ENCODE results near the gene MAP4K4. TPM values are rescaled to one million over a fixed set of nuclear protein-coding genes. Genes with fewer than 3 reads are reported as not detected.

Gene MAP4K4
- total and polyA plus RNA-seq, 2 of the 13 experiments (the other 11 are each of a cell fraction or from before 2014, with no cell fraction given), result 105 to 264 TPM

DNA sequence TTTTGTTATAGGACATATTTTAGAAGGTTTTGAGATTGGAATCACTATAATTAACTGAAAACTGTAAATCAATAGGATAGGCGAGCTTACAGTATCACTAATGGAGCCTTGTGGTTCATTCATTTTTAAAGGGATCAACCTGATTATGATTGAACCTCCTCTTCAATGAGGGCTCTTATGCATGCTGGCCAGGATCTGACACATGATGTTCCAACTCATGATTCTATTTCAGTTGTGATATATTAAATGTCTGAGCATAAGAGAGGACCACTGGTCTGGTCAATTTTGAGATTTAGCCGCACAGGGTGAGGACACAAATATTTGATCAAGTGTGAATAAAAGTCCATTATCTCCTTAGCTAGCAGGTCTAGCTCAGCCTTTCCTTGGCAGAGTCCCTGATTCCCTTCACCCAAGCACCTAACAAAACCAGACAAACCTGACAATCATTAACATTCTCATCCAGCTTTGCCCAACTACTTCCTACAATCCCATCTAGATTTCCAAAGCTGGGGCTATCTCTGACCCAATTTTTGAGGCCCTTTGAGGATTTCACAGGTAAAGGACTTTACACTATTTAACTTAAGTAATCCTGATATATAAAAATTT lies 6.9 kb upstream of the MAP4K4 start (continued):
- TF ChIP-seq, protein P1, sequence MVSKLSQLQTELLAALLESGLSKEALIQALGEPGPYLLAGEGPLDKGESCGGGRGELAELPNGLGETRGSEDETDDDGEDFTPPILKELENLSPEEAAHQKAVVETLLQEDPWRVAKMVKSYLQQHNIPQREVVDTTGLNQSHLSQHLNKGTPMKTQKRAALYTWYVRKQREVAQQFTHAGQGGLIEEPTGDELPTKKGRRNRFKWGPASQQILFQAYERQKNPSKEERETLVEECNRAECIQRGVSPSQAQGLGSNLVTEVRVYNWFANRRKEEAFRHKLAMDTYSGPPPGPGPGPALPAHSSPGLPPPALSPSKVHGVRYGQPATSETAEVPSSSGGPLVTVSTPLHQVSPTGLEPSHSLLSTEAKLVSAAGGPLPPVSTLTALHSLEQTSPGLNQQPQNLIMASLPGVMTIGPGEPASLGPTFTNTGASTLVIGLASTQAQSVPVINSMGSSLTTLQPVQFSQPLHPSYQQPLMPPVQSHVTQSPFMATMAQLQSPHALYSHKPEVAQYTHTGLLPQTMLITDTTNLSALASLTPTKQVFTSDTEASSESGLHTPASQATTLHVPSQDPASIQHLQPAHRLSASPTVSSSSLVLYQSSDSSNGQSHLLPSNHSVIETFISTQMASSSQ (IDR thresholded peaks at IDR 0.05; ENCODE audit: low read depth), result peak; percentile 70; the same call in 1 of the 2 replicates
- TF ChIP-seq, protein P1 (CRISPR knock-in tag; IDR thresholded peaks at IDR 0.05; ENCODE audit: borderline replicate concordance), result no peak
- TF ChIP-seq ZNF703 (CRISPR knock-in tag; IDR thresholded peaks at IDR 0.05; ENCODE audit: borderline replicate concordance), result no peak
- TF ChIP-seq ZNF441 (CRISPR knock-in tag; IDR thresholded peaks at IDR 0.05; ENCODE audit: borderline replicate concordance), result no peak
- 0 out of 2 replicates have a peak, but pooled peaks have one; percentile 12 for TF ChIP-seq KAT8 (CRISPR knock-in tag; IDR thresholded peaks at IDR 0.05)
- TF ChIP-seq CEBPG (CRISPR knock-in tag; IDR thresholded peaks at IDR 0.05), result no peak
- TF ChIP-seq HNF4A (CRISPR knock-in tag; IDR thresholded peaks at IDR 0.05), result 0 out of 2 replicates have a peak, but pooled peaks have one; percentile 12
- no peak for TF ChIP-seq IKZF1 (IDR thresholded peaks at IDR 0.05)
- TF ChIP-seq ZNF10 (CRISPR knock-in tag; IDR thresholded peaks at IDR 0.05; ENCODE audit: borderline replicate concordance, low read depth), result no peak
- no peak for TF ChIP-seq SOX13 (IDR thresholded peaks at IDR 0.05)
- peak in 1 of 2 experiments; percentile 15; a peak in 1 of 4 replicates for TF ChIP-seq SOX13 (CRISPR knock-in tag; conservative IDR thresholded peaks at IDR 0.05 in 1 of 2, IDR thresholded peaks at IDR 0.05 in 1 of 2)
- no peak for TF ChIP-seq ZNF674 (CRISPR knock-in tag; IDR thresholded peaks at IDR 0.05; ENCODE audit: low read depth)
- no peak for TF ChIP-seq TCF12 (IDR thresholded peaks at IDR 0.05)
- TF ChIP-seq TCF12 (CRISPR knock-in tag; IDR thresholded peaks at IDR 0.05), result no peak
- no peak for TF ChIP-seq ZNF773 (CRISPR knock-in tag; IDR thresholded peaks at IDR 0.05; ENCODE audit: borderline replicate concordance)
- peak; percentile 52 for TF ChIP-seq PPARG (CRISPR knock-in tag; conservative IDR thresholded peaks at IDR 0.05)
- TF ChIP-seq GPN1 (CRISPR knock-in tag; IDR thresholded peaks at IDR 0.05; ENCODE audit: borderline replicate concordance), result no peak
- TF ChIP-seq, protein P2, sequence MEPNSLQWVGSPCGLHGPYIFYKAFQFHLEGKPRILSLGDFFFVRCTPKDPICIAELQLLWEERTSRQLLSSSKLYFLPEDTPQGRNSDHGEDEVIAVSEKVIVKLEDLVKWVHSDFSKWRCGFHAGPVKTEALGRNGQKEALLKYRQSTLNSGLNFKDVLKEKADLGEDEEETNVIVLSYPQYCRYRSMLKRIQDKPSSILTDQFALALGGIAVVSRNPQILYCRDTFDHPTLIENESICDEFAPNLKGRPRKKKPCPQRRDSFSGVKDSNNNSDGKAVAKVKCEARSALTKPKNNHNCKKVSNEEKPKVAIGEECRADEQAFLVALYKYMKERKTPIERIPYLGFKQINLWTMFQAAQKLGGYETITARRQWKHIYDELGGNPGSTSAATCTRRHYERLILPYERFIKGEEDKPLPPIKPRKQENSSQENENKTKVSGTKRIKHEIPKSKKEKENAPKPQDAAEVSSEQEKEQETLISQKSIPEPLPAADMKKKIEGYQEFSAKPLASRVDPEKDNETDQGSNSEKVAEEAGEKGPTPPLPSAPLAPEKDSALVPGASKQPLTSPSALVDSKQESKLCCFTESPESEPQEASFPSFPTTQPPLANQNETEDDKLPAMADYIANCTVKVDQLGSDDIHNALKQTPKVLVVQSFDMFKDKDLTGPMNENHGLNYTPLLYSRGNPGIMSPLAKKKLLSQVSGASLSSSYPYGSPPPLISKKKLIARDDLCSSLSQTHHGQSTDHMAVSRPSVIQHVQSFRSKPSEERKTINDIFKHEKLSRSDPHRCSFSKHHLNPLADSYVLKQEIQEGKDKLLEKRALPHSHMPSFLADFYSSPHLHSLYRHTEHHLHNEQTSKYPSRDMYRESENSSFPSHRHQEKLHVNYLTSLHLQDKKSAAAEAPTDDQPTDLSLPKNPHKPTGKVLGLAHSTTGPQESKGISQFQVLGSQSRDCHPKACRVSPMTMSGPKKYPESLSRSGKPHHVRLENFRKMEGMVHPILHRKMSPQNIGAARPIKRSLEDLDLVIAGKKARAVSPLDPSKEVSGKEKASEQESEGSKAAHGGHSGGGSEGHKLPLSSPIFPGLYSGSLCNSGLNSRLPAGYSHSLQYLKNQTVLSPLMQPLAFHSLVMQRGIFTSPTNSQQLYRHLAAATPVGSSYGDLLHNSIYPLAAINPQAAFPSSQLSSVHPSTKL (CRISPR knock-in tag; IDR thresholded peaks at IDR 0.05), result peak; percentile 30; the same call in 1 of the 2 replicates
- no peak for TF ChIP-seq KDM4B (CRISPR knock-in tag; IDR thresholded peaks at IDR 0.05)
- TF ChIP-seq ARID2 (CRISPR knock-in tag; IDR thresholded peaks at IDR 0.05; ENCODE audit: borderline replicate concordance), result no peak
- TF ChIP-seq, protein P3, sequence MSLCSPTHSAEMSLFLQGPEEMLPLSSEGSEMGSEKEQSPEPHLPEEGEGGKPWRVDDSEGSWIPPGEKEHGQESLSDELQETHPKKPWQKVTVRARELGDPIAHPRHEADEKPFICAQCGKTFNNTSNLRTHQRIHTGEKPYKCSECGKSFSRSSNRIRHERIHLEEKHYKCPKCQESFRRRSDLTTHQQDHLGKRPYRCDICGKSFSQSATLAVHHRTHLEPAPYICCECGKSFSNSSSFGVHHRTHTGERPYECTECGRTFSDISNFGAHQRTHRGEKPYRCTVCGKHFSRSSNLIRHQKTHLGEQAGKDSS (CRISPR knock-in tag; IDR thresholded peaks at IDR 0.05; ENCODE audit: borderline replicate concordance, low read depth), result no peak
- peak; percentile 22; the same call in 1 of the 2 replicates for TF ChIP-seq ISL2 (CRISPR knock-in tag; IDR thresholded peaks at IDR 0.05)
